ENCODE measurements around the gene TBCK. TPM values are rescaled to one million over a fixed set of nuclear protein-coding genes. Genes with fewer than 3 reads are reported as not detected.
A peak's percentile ranks its signal among the peaks of the same experiment; 100 is the strongest.

The TBCK gene
- 10 to 100 TPM; 23.5 to 29.0 TPM for total RNA-seq
- 17.3 TPM for polyA plus RNA-seq (2013, experiment 1 of 2)
- polyA plus RNA-seq (2013, experiment 2 of 2), result 22.1 TPM
- 15.9 to 81.8 (median 38.5) reads per million in 172 experiments for total RNA-seq

- Mint-ChIP-seq H3K36me3 (ENCODE audit: low read depth) (peaks cover 24% of the 10 kb centered on the region), H3K27ac (no peak within 1 kb of the TSS), H3K27me3 (no peaks in the 10 kb centered on the region), H3K4me3 (no peak within 1 kb of the TSS), H3K4me1 (ENCODE audit: low read depth) (peaks cover 26% of the 10 kb centered on the region), H3K9me3 (no peaks in the 10 kb centered on the region)
- peaks cover 0 to 7% of the 10 kb centered on the region in 2 experiments for H3K9me3 ChIP-seq (ENCODE audit: control insufficient read depth in 1 of 2, insufficient read depth in 1 of 2, low read length in 2 of 2)
- peaks cover 18% of the 10 kb centered on the region for H3K4me1 ChIP-seq (ENCODE audit: insufficient read depth, low read length)
- ChIA-PET POLR2A (interaction anchor here (0.7 to 1.8 kb wide), 11 partner anchors 10 to 1405 kb away, joined by 3 to 11 read pairs (median 4); partner anchors contain the start of genes GSTCD, INTS12, PAPSS1 and PPA2), CTCF (no interaction called here)
- intact Hi-C loops (cut with DNase I, micrococcal nuclease), result loop anchor here (5.0 to 10.0 kb wide), 4 partner anchors 609 to 1619 kb away; partner anchors contain the start of genes CYP2U1 (in 1 of the 2), GSTCD (in 1 of the 2), INTS12 (in 1 of the 2) and PAPSS1 (in 1 of the 2)
- H3K36me3 ChIP-seq (ENCODE audit: insufficient read depth, low read length), result no peaks in the 10 kb centered on the region
- ATAC-seq (ENCODE audit: poor library complexity) (peak; percentile 84), DNase-seq (peak; percentile 78 to 96 (median 84))
- no peaks in the 10 kb centered on the region for H3K27me3 ChIP-seq (ENCODE audit: control insufficient read depth in 1 of 2, insufficient read depth in 2 of 2, low read length in 2 of 2)
- TF ChIP-seq CTCF (IDR thresholded peaks at IDR 0.05), result no peak
- peak within 1 kb of the TSS; percentile 81 for H3K4me3 ChIP-seq (ENCODE audit: low read length)
- peak within 1 kb of the TSS; percentile 95 to 96 for H3K27ac ChIP-seq (ENCODE audit: low read depth in 1 of 2, low read length in 2 of 2)
Measured at GRCh38 chr4:106315968-106316772, at the start of gene TBCK, which contains the start of gene AIMP1. TBCK (minus strand) TSS chr4:106316209; CDS start chr4:106308960, 7,249 bp downstream. AIMP1 (plus strand) TSS chr4:106316550; CDS start chr4:106325010, 8,460 bp downstream.

GRCh38 chr4:106365613-106366012, 49.6 kb upstream of the TBCK start:
- CTCF ChIA-PET, result no interaction called here
- Histone ChIP-seq H3K4me3 (ENCODE audit: low read length) (no peak overlapping the region), H3K27me3 (ENCODE audit: control insufficient read depth in 1 of 2, insufficient read depth in 2 of 2, low read length in 2 of 2) (peaks cover 3 to 7% of the 10 kb centered on the region in 2 experiments), H3K4me1 (ENCODE audit: insufficient read depth, low read length) (no peaks in the 10 kb centered on the region), H3K27ac (ENCODE audit: low read depth in 1 of 2, low read length in 2 of 2) (no peak overlapping the region), H3K9me3 (ENCODE audit: control insufficient read depth in 1 of 2, insufficient read depth in 1 of 2, low read length in 2 of 2) (no peaks in the 10 kb centered on the region), H3K36me3 (ENCODE audit: insufficient read depth, low read length) (no peaks in the 10 kb centered on the region)
- POLR2A ChIA-PET, result no interaction called here
- TF ChIP-seq CTCF (IDR thresholded peaks at IDR 0.05), result no peak
- Mint-ChIP-seq H3K9me3 (no peaks in the 10 kb centered on the region), H3K27me3 (peaks cover 24% of the 10 kb centered on the region), H3K4me3 (no peak overlapping the region), H3K27ac (no peak overlapping the region), H3K36me3 (ENCODE audit: low read depth) (no peaks in the 10 kb centered on the region), H3K4me1 (ENCODE audit: low read depth) (no peaks in the 10 kb centered on the region)
- DNase-seq (peak in 1 of 14 experiments; percentile 8), ATAC-seq (ENCODE audit: poor library complexity) (no peak)
- intact Hi-C loops (cut with DNase I, micrococcal nuclease), result no loop called here

GRCh38 chr4:106364282-106364681, 48.3 kb upstream of the TBCK start:
- H3K4me3 ChIP-seq (ENCODE audit: low read length), result no peak overlapping the region
- no peak for DNase-seq
- Mint-ChIP-seq H3K4me1 (ENCODE audit: low read depth) (no peaks in the 10 kb centered on the region), H3K9me3 (no peaks in the 10 kb centered on the region), H3K27ac (no peak overlapping the region), H3K36me3 (ENCODE audit: low read depth) (no peaks in the 10 kb centered on the region), H3K27me3 (peaks cover 18% of the 10 kb centered on the region), H3K4me3 (no peak overlapping the region)
- peaks cover 0 to 3% of the 10 kb centered on the region in 2 experiments for H3K27me3 ChIP-seq (ENCODE audit: control insufficient read depth in 1 of 2, insufficient read depth in 2 of 2, low read length in 2 of 2)
- H3K27ac ChIP-seq (ENCODE audit: low read depth in 1 of 2, low read length in 2 of 2), result no peak overlapping the region
- no peaks in the 10 kb centered on the region for H3K9me3 ChIP-seq (ENCODE audit: control insufficient read depth in 1 of 2, insufficient read depth in 1 of 2, low read length in 2 of 2)
- POLR2A ChIA-PET, result no interaction called here
- TF ChIP-seq CTCF (IDR thresholded peaks at IDR 0.05), result no peak
- CTCF ChIA-PET, result interaction anchor here (1.2 kb wide), 1 partner anchor 36 kb away, joined by 5 read pairs; no protein-coding TSS in a partner anchor
- no peaks in the 10 kb centered on the region for H3K4me1 ChIP-seq (ENCODE audit: insufficient read depth, low read length)
- ATAC-seq (ENCODE audit: poor library complexity), result no peak
- no peaks in the 10 kb centered on the region for H3K36me3 ChIP-seq (ENCODE audit: insufficient read depth, low read length)
- intact Hi-C loops (cut with DNase I, micrococcal nuclease), result no loop called here

Data from CD4-positive, alpha-beta T cell (primary cell).